NB4 (cell line): ENCODE data around the gene KATNAL2.

Experiments used
- POLR2A ChIP-seq: IDR thresholded peaks from 2 replicates; pipeline ENCODE4 v1.6.1; 2011; ENCODE audit warnings: mild to moderate bottlenecking; ENCODE audit not compliant: insufficient read length; ENCODE audit errors: extremely low read depth
- TF ChIP-seq, protein P1 (sequence below): IDR thresholded peaks from one replicate; pipeline ENCODE4 v1.5.1; 2012; ENCODE audit warnings: low read depth, low read length

DNA sequence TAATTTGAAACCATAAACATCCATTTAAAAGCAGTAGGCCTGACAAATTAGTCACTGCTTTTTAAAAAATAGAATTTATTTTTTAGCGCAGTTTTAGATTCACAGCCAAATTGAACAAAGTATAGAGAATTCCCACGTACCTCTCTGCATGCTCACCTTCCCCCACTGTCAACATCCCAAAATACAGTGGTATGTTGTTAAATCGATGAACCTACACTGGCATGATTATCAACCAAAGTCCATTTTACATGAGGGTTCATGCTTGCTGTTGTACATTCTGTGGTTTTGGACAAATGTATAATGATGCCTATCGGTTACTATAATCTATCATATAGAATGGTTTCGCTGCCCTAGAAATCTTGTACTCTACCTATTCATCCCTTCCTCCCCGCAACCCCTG lies 123.6 kb downstream of the KATNAL2 start:
- no peak for TF ChIP-seq POLR2A
- TF ChIP-seq, protein P1, sequence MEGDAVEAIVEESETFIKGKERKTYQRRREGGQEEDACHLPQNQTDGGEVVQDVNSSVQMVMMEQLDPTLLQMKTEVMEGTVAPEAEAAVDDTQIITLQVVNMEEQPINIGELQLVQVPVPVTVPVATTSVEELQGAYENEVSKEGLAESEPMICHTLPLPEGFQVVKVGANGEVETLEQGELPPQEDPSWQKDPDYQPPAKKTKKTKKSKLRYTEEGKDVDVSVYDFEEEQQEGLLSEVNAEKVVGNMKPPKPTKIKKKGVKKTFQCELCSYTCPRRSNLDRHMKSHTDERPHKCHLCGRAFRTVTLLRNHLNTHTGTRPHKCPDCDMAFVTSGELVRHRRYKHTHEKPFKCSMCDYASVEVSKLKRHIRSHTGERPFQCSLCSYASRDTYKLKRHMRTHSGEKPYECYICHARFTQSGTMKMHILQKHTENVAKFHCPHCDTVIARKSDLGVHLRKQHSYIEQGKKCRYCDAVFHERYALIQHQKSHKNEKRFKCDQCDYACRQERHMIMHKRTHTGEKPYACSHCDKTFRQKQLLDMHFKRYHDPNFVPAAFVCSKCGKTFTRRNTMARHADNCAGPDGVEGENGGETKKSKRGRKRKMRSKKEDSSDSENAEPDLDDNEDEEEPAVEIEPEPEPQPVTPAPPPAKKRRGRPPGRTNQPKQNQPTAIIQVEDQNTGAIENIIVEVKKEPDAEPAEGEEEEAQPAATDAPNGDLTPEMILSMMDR: no peak
